GM20431 (cell line): Measurements from ENCODE around the gene ZNF611.
"Not testable (repeated sequence)": the region's sequence is repeated elsewhere in the genome, so short reads cannot be mapped to it uniquely, and the experiment has no call there.

ENCODE experiments used
- in situ Hi-C: fragments of 300-500 bp; cut with MseI, MboI; formaldehyde crosslinking; loops from one replicate; pipeline ENCODE4 v1.15.0; 2020; ENCODE audit warnings: low sequenced_read_pairs; ENCODE audit not compliant: unreplicated experiment

The ZNF611 gene

GRCh38 chr19:52720541-52720940, 14.3 kb downstream of the ZNF611 start:
- in situ Hi-C loops: not testable (repeated sequence)

DNA sequence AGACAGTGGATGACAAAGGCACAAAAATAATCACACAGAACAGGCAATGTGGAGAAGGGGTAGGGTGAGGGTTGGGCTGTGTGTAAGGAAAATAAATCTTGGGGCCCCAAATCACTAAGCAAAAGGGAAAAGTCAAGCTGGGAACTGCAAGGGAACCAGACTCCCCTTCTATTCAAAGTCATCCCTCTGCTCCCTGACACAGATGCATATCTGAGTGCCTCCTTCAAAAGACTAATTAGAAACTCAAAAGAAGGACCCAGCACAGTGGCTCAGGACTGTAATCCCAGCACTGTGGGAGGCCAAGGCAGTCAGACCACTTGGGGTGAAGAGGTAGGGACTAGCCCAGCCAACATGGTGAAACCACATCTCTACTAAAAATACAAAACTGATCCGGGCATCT, 18.3 kb downstream of the ZNF611 start:
- in situ Hi-C loops: no loop called here

- in situ Hi-C loops: not testable (repeated sequence)
These were observed 18.9 kb downstream of the ZNF611 start for GRCh38 chr19:52715902-52716301.

DNA sequence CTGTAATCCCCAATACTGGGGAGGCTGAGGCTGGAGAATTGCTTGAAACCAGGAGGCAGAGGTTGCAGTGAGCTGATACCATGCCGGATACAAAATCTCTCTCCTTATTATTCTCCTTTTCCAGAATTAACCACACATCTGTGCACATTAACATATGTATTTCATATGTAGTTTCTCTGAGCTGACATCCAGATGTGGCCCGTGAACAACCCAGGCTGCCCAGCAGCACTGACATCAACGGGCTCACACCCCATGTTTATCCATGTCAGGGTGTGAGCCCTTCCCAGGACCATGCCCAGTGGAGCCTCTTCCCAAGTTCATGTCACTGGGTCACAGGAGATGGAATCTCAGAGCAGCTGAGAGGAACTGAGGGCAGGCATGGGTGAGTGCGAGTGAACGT, 19.5 kb downstream of the ZNF611 start:
- in situ Hi-C loops: not testable (repeated sequence)

DNA sequence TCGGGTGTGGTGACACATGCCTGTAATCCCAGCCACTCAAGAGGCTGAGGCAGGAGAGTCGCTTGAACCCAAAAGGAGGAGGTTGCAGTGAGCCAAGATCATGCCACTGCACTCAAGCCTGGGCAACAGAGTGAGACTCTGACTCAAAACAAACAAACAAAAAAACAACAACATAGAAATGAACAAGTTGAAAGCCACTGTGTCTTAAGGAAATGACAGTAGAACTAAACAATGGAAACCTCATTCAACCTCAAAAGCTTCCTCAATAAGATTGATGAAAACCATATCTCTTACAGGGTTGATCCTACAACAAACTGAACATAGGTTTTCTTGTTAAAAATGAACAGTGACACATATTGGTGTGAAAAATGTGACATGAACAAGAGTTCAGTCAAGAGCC, 21.8 kb downstream of the ZNF611 start:
- in situ Hi-C loops: not testable (repeated sequence)

- in situ Hi-C loops: not testable (repeated sequence)
These were observed 23.2 kb downstream of the ZNF611 start for GRCh38 chr19:52711661-52712060.

GRCh38 chr19:52710538-52710937, 24.3 kb downstream of the ZNF611 start:
- in situ Hi-C loops: no loop called here

DNA sequence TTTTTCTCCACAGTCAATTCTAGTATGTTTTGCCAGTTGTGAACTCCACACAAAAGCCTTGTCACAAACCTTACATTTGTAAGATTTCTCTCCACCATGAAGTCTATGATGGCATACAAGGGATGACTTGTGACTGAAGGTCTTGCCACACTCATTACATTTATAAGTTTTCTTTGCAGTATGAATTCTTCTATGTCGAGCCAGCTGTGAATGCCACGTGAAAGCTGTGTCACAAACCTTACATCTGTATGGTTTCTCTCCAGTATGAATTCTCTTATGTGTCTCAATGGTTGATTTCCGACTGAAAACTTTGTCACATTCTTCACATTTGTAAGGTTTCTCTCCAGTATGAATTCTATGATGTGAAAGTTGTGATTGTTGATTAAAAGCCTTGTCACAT, 29.2 kb downstream of the ZNF611 start:
- in situ Hi-C loops: not testable (repeated sequence)

DNA sequence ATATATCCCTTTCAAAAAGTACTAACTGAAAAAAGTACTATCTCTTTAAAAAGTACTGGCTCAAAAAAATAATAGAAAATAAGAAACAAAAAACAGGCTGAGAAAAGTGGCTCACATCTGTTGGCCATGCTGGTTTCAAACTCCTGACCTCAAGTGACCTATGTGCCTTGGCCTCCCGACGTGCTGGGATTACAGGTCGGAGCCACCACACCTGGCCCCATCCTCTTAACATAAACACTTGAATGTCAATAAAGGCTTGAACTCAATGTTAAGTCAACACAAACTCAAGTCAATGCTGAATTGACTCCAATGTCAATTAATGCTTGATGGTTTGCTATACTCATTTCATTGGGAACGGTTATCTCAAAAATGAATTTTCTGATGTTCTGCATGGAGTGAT, 30.9 kb downstream of the ZNF611 start:
- in situ Hi-C loops: no loop called here

- in situ Hi-C loops: no loop called here
These were observed 34.2 kb downstream of the ZNF611 start for GRCh38 chr19:52700673-52701072.

- in situ Hi-C loops: not testable (repeated sequence)
These were observed 35.3 kb downstream of the ZNF611 start for GRCh38 chr19:52699555-52699954.

GRCh38 chr19:52695996-52696395, 38.8 kb downstream of the ZNF611 start:
- in situ Hi-C loops: no loop called here

GRCh38 chr19:52694921-52695320, 39.9 kb downstream of the ZNF611 start:
- in situ Hi-C loops: no loop called here

- in situ Hi-C loops: not testable (repeated sequence)
These were observed 40.6 kb downstream of the ZNF611 start for GRCh38 chr19:52694281-52694680.

DNA sequence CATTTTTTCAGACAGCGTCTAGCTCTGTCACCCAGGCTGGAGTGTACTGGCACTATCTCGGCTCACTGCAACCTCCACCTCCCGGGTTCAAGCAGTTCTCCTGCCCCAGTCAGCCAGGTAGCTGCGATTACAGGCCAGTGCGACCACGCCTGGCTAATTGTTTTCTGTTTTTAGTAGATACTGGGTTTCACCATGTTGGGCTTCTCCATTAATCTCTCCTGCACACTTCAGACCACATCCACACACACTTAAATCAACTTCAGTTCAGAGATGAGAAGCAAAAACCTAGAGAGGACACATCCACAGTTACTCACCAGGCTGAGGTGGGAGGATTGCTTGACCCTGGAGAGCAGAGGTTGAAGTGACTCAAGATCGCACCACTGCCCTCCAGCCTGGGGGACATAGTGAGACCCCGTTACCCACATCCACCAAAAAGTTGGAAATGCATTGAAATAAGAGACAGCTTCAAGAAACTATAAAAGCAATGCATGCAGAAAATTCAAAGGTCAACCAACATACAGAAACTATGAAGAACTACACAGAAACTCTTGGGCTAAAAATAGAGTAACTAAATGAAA, 42.3 kb downstream of the ZNF611 start:
- in situ Hi-C loops: no loop called here

DNA sequence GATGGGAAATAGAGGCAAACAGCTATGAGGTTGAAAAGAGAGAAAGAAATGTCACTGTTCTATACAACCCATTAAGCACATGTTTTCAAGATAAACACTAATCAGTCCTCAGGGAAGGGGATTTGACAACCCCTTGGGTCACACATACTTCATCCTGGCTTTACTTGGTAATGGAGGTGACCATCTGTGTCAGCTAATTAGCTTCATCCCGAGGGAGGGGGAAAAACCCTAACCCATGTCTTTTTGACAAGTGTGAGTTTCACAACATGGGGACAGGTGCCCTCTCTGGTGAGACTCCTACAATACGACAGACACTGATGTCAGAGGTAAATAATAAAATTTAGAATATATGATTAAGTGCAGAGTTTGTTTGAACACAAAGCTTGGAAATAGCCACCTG, 43.1 kb downstream of the ZNF611 start:
- in situ Hi-C loops: no loop called here

GRCh38 chr19:52691215-52691610, 43.6 kb downstream of the ZNF611 start:
- in situ Hi-C loops: no loop called here

GRCh38 chr19:52690369-52691214, 44.3 kb downstream of the ZNF611 start:
- in situ Hi-C loops: no loop called here

DNA sequence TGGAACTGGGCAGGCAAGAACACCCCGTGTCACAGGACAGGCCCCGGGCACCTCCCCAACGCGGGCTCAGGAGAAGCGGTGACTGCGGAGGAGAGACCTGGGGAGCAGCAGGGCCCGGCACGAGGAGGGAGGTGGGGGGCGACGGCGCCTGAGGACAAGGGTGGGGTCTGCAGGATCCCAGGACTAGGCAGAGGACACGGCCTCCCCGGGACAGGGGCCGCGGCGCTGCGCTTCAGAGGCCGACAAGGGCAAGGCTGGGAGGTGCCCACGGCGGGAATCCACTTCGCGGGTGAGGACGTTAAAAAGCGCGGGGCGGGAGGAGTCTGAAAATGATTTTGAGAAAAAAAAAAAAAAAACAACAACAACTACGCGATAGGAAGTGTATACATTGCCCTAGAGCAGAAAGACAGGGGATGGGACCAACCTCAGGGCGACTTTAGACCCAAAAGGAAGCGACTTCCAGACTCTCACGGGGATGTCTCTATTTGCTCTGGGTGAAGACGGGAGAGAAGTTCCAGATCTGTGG, 44.9 kb downstream of the ZNF611 start:
- in situ Hi-C loops: no loop called here

GRCh38 chr19:52688925-52689796, 45.7 kb downstream of the ZNF611 start:
- in situ Hi-C loops: not testable (repeated sequence)

DNA sequence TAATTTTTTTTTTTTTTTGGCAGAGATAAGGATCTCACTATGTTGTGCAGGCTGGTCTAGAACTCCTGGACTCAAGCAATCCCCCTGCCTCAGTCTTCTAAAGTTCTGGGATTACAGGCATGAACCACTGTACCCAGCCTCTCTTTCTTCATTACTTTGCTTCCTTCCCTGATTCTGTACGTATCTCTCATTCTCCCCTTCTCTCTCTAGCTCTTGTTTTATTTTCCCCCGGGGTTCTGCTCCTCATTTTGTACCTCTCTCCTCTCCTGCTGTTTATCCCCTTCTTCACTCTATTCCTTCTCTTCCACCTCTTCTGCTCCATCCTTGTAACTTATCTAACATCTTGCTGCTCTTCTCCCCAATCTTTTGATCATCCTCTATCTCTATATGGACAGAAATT, 46.5 kb downstream of the ZNF611 start:
- in situ Hi-C loops: no loop called here
